ENCODE results near the gene SAYSD1. TPM values are rescaled to one million over a fixed set of nuclear protein-coding genes. Genes with fewer than 3 reads are reported as not detected.

SAYSD1 gene
- total RNA-seq = 10 to 100 TPM; 11.2 to 16.6 TPM
- 1 to 10 TPM; 7.8 to 9.0 TPM for polyA plus RNA-seq
- long read RNA-seq, donor 1, transcript SAYSD1-201 (2 exons, 2,020 nt) = major isoform, 19 of 20 reads
- long read RNA-seq, donor 1, partial matches to known transcripts = 0 of 20 reads
- long read RNA-seq, donor 1, other reads (novel, unspliced or antisense) = 0 of 20 reads
- long read RNA-seq, donor 2, transcript SAYSD1-201 (2 exons, 2,020 nt) = major isoform, 6 of 9 reads
- long read RNA-seq, donor 2, partial matches to known transcripts = 0 of 9 reads
- long read RNA-seq, donor 2, other reads (novel, unspliced or antisense) = 1 of 9 reads

- DNase-seq = peak; percentile 95 to 97
- intact Hi-C loops (cut with DNase I) = no loop called here
Observed at GRCh38 chr6:39114704-39115599, at the start of gene SAYSD1. SAYSD1 (minus strand) TSS chr6:39115186; CDS start chr6:39115089, 97 bp downstream.

DNA sequence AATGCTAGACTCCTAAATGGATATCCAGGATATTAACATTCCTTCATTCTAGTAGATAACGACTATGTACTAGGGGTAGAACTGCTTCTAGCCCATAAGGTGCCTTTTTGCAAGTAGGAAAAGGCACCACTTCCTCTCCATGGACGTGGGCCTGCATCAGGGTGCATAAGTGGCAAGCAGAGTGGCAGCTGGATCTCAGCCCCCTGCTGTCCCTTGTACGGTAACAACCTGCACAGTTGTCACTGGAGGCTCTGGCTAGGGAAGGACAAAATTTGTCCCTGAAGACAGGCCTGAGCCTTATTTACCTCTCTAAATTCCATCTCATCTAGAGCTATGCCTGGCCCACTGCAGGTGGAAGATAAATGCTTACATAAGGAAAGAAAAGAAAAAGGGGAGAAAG, 42.5 kb upstream of the SAYSD1 start:
- no peaks in the 10 kb centered on the region for H3K9me3 ChIP-seq (ENCODE audit: control insufficient read depth, low read length)
- ATAC-seq (ENCODE audit: low FRiP score) = no peak
- H3K4me1 ChIP-seq (ENCODE audit: control insufficient read depth in 1 of 2, insufficient read depth in 2 of 2, low read length in 2 of 2) = no peaks in the 10 kb centered on the region
- no peak for DNase-seq
- H3K27ac ChIP-seq (ENCODE audit: low read depth in 1 of 2, low read length in 2 of 2) = no peak overlapping the region
- no peaks in the 10 kb centered on the region for H3K36me3 ChIP-seq (ENCODE audit: control insufficient read depth in 1 of 2, insufficient read depth in 2 of 2, low read length in 1 of 2)
- H3K27me3 ChIP-seq (ENCODE audit: control insufficient read depth in 1 of 2, insufficient read depth in 2 of 2, low read length in 1 of 2) = no peaks in the 10 kb centered on the region
- WGBS, 2 donors = 51 to 59% methylated on average over 3 of the region's 3 CpGs
- no peak overlapping the region for H3K4me3 ChIP-seq (ENCODE audit: low read length in 2 of 2)
- intact Hi-C loops (cut with DNase I) = no loop called here

More at GRCh38 chr6:39114704-39115599, at the start of gene SAYSD1:
- no peaks in the 10 kb centered on the region for H3K4me1 ChIP-seq (ENCODE audit: control insufficient read depth in 1 of 2, insufficient read depth in 2 of 2, low read length in 2 of 2)
- 1% methylated on average over 68 of the region's 68 CpGs for WGBS, 2 donors
- no peaks in the 10 kb centered on the region for H3K27me3 ChIP-seq (ENCODE audit: control insufficient read depth in 1 of 2, insufficient read depth in 2 of 2, low read length in 1 of 2)
- H3K9me3 ChIP-seq (ENCODE audit: control insufficient read depth, low read length) = no peaks in the 10 kb centered on the region
- H3K27ac ChIP-seq (ENCODE audit: low read depth in 1 of 2, low read length in 2 of 2) = peak within 1 kb of the TSS; percentile 9 to 76
- H3K4me3 ChIP-seq (ENCODE audit: low read length in 2 of 2) = peak within 1 kb of the TSS; percentile 84 to 86
- peak; percentile 98 for ATAC-seq (ENCODE audit: low FRiP score)
- H3K36me3 ChIP-seq (ENCODE audit: control insufficient read depth in 1 of 2, insufficient read depth in 2 of 2, low read length in 1 of 2) = no peaks in the 10 kb centered on the region

DNA sequence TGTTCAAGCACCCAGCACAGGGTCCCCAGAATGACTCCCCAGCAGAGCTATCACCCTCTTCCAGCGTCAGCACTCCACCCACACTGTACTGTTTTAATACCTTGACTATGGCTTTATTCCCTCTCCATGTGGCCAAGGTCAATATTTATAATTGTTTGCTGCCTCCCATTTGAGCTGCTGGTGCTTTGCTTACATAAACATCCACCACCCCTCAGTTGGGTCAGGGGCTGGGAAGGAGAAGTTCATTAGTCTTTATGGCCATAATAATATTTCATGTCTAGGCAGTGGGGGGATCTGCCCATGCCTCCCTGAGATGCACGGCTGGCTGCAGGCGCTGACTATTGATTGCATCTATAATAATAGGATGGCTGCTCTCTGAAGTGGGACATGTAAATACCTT, 41.8 kb upstream of the SAYSD1 start:
- 69 to 70% methylated on average over 3 of the region's 3 CpGs for WGBS, 2 donors
- ATAC-seq (ENCODE audit: low FRiP score) (no peak), DNase-seq (no peak)
- no peaks in the 10 kb centered on the region for H3K9me3 ChIP-seq (ENCODE audit: control insufficient read depth, low read length)
- intact Hi-C loops (cut with DNase I) = no loop called here
- H3K4me1 ChIP-seq (ENCODE audit: control insufficient read depth in 1 of 2, insufficient read depth in 2 of 2, low read length in 2 of 2) = no peaks in the 10 kb centered on the region
- H3K4me3 ChIP-seq (ENCODE audit: low read length in 2 of 2) = no peak overlapping the region
- no peaks in the 10 kb centered on the region for H3K27me3 ChIP-seq (ENCODE audit: control insufficient read depth in 1 of 2, insufficient read depth in 2 of 2, low read length in 1 of 2)
- H3K27ac ChIP-seq (ENCODE audit: low read depth in 1 of 2, low read length in 2 of 2) = no peak overlapping the region
- no peaks in the 10 kb centered on the region for H3K36me3 ChIP-seq (ENCODE audit: control insufficient read depth in 1 of 2, insufficient read depth in 2 of 2, low read length in 1 of 2)

DNA sequence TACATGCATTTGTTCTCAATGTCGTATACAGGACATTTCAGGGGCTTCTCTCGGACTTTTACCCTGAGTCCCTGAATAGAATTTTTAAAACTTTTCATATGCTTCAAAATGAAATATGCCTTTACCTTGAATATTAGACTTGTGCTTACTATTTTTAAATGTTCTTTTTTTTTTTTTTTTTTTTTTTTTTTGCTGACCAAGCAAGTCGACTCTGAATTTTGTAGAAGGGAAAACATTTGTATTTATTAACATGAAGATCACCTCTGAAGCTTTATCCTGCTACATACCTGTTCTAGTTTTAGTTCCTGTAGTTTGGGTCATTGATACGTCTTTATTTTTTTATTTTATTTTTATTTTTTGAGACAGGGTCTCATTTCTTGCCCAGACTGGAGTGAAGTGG, 39.7 kb upstream of the SAYSD1 start:
- H3K9me3 ChIP-seq (ENCODE audit: control insufficient read depth, low read length) = no peaks in the 10 kb centered on the region
- ATAC-seq (ENCODE audit: low FRiP score) (no peak), DNase-seq (no peak)
- H3K27ac ChIP-seq (ENCODE audit: low read depth in 1 of 2, low read length in 2 of 2) = no peak overlapping the region
- no peaks in the 10 kb centered on the region for H3K4me1 ChIP-seq (ENCODE audit: control insufficient read depth in 1 of 2, insufficient read depth in 2 of 2, low read length in 2 of 2)
- no peak overlapping the region for H3K4me3 ChIP-seq (ENCODE audit: low read length in 2 of 2)
- intact Hi-C loops (cut with DNase I) = no loop called here
- no peaks in the 10 kb centered on the region for H3K27me3 ChIP-seq (ENCODE audit: control insufficient read depth in 1 of 2, insufficient read depth in 2 of 2, low read length in 1 of 2)
- H3K36me3 ChIP-seq (ENCODE audit: control insufficient read depth in 1 of 2, insufficient read depth in 2 of 2, low read length in 1 of 2) = no peaks in the 10 kb centered on the region
- 64 to 79% methylated on average over 4 of the region's 4 CpGs for WGBS, 2 donors

GRCh38 chr6:39153766-39154397, 38.9 kb upstream of the SAYSD1 start:
- Histone ChIP-seq H3K9me3 (ENCODE audit: control insufficient read depth, low read length) (no peaks in the 10 kb centered on the region), H3K4me1 (ENCODE audit: control insufficient read depth in 1 of 2, insufficient read depth in 2 of 2, low read length in 2 of 2) (no peaks in the 10 kb centered on the region), H3K27me3 (ENCODE audit: control insufficient read depth in 1 of 2, insufficient read depth in 2 of 2, low read length in 1 of 2) (no peaks in the 10 kb centered on the region), H3K36me3 (ENCODE audit: control insufficient read depth in 1 of 2, insufficient read depth in 2 of 2, low read length in 1 of 2) (no peaks in the 10 kb centered on the region), H3K4me3 (ENCODE audit: low read length in 2 of 2) (no peak overlapping the region), H3K27ac (ENCODE audit: low read depth in 1 of 2, low read length in 2 of 2) (no peak overlapping the region)
- WGBS, 2 donors = 86 to 87% methylated on average over 6 of the region's 6 CpGs
- DNase-seq (no peak), ATAC-seq (ENCODE audit: low FRiP score) (no peak)
- intact Hi-C loops (cut with DNase I) = no loop called here

DNA sequence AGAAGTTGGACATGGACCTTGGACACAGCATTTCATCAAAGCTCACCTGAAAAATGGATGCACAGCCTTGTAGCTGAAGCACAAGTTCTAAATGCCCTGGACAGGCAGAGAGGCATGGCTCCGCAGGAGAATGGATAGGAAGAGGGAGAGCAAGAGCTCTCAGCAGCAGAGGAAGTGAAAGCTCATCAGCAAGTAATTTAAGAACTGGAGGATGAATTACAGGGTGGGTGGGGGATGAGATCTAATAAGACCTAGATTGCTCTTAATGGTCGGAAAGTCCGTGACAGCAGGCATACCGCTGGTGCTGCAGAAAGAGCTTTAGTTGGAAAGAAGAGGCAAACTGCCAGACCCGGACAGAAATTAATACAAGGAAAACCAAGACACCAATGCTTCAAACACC, 37.3 kb upstream of the SAYSD1 start:
- H3K36me3 ChIP-seq (ENCODE audit: control insufficient read depth in 1 of 2, insufficient read depth in 2 of 2, low read length in 1 of 2) = no peaks in the 10 kb centered on the region
- H3K4me3 ChIP-seq (ENCODE audit: low read length in 2 of 2) = no peak overlapping the region
- ATAC-seq (ENCODE audit: low FRiP score) (no peak), DNase-seq (no peak)
- no peaks in the 10 kb centered on the region for H3K4me1 ChIP-seq (ENCODE audit: control insufficient read depth in 1 of 2, insufficient read depth in 2 of 2, low read length in 2 of 2)
- H3K9me3 ChIP-seq (ENCODE audit: control insufficient read depth, low read length) = no peaks in the 10 kb centered on the region
- no peak overlapping the region for H3K27ac ChIP-seq (ENCODE audit: low read depth in 1 of 2, low read length in 2 of 2)
- intact Hi-C loops (cut with DNase I) = no loop called here
- H3K27me3 ChIP-seq (ENCODE audit: control insufficient read depth in 1 of 2, insufficient read depth in 2 of 2, low read length in 1 of 2) = no peaks in the 10 kb centered on the region
- WGBS, 2 donors = 63 to 65% methylated on average over 5 of the region's 5 CpGs

GRCh38 chr6:39151211-39151610, 36.2 kb upstream of the SAYSD1 start:
- Histone ChIP-seq H3K36me3 (ENCODE audit: control insufficient read depth in 1 of 2, insufficient read depth in 2 of 2, low read length in 1 of 2) (no peaks in the 10 kb centered on the region), H3K4me3 (ENCODE audit: low read length in 2 of 2) (no peak overlapping the region), H3K27me3 (ENCODE audit: control insufficient read depth in 1 of 2, insufficient read depth in 2 of 2, low read length in 1 of 2) (no peaks in the 10 kb centered on the region), H3K4me1 (ENCODE audit: control insufficient read depth in 1 of 2, insufficient read depth in 2 of 2, low read length in 2 of 2) (no peaks in the 10 kb centered on the region), H3K9me3 (ENCODE audit: control insufficient read depth, low read length) (no peaks in the 10 kb centered on the region), H3K27ac (ENCODE audit: low read depth in 1 of 2, low read length in 2 of 2) (no peak overlapping the region)
- WGBS, 2 donors = 70 to 72% methylated on average over 3 of the region's 3 CpGs
- ATAC-seq (ENCODE audit: low FRiP score) (no peak), DNase-seq (no peak)
- intact Hi-C loops (cut with DNase I) = no loop called here

DNA sequence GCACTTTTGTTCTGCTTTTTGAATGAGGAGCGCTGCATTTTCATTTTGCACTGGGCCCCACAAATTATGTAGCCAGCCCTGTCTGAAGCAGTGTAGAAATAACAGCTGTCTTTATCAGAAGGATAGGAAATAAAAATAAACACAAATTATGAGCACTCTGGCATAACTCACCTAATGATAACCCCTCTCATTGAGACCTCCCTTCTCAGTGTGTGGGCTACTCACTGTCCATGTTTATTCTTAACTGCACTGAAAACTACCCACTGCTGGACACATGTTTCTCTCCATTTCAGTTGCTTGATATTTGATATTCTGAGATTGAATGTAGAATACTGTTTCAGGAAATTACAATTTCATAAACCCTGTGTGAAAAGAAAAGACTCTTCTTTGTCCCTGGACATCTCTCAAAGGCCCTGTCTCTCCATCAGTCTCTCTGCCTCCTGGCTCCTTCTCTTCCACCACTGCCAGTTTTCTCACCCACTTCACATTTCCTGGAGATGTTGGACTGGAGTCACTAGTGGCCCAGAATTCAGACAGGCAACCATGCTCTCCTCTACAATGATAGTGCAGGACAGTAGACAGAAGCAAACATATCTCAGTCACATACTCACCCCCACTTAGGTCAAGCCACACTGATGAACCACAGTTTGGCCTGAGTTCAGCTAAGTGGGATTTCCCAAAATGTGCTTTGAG, 29.6 kb upstream of the SAYSD1 start:
- WGBS, 2 donors = 67 to 75% methylated on average over 1 of the region's 1 CpG
- Histone ChIP-seq H3K4me1 (ENCODE audit: control insufficient read depth in 1 of 2, insufficient read depth in 2 of 2, low read length in 2 of 2) (no peaks in the 10 kb centered on the region), H3K4me3 (ENCODE audit: low read length in 2 of 2) (no peak overlapping the region)

More for the DNA sequence above, 29.6 kb upstream of the SAYSD1 start:
- no peak for ATAC-seq (ENCODE audit: low FRiP score)
- no peak for DNase-seq
- peaks cover 0 to 5% of the 10 kb centered on the region in 2 donors for H3K27me3 ChIP-seq (ENCODE audit: control insufficient read depth in 1 of 2, insufficient read depth in 2 of 2, low read length in 1 of 2)
- no peaks in the 10 kb centered on the region for H3K36me3 ChIP-seq (ENCODE audit: control insufficient read depth in 1 of 2, insufficient read depth in 2 of 2, low read length in 1 of 2)
- H3K9me3 ChIP-seq (ENCODE audit: control insufficient read depth, low read length) = no peaks in the 10 kb centered on the region
- no peak overlapping the region for H3K27ac ChIP-seq (ENCODE audit: low read depth in 1 of 2, low read length in 2 of 2)
- intact Hi-C loops (cut with DNase I) = no loop called here

All from aorta (tissue), 5 donors.